Endothelial cell (in vitro differentiated cells): ENCODE data around the gene CNKSR3. TPM values are rescaled to one million over a fixed set of nuclear protein-coding genes. Genes with fewer than 3 reads are reported as not detected.

Experiments used
- DNase-seq: peaks from one replicate; pipeline ENCODE4 v3.0.0; 2021; ENCODE audit warnings: low spot score
- H3K27ac Mint-ChIP-seq: one replicate; pipeline ENCODE4 v1.8.0; 2021; ENCODE audit warnings: mixed read lengths, inconsistent platforms; ENCODE audit not compliant: unreplicated experiment
- H3K27me3 Mint-ChIP-seq: one replicate; pipeline ENCODE4 v1.8.0; 2021; ENCODE audit warnings: mild to moderate bottlenecking, moderate library complexity, mixed read lengths, inconsistent platforms; ENCODE audit not compliant: unreplicated experiment
- H3K36me3 Mint-ChIP-seq: one replicate; pipeline ENCODE4 v1.8.0; 2021; ENCODE audit warnings: mild to moderate bottlenecking, low read depth, mixed read lengths, inconsistent platforms; ENCODE audit not compliant: unreplicated experiment
- H3K4me1 Mint-ChIP-seq: one replicate; pipeline ENCODE4 v1.8.0; 2021; ENCODE audit warnings: mild to moderate bottlenecking, mixed read lengths, inconsistent platforms; ENCODE audit not compliant: unreplicated experiment
- H3K4me3 Mint-ChIP-seq: one replicate; pipeline ENCODE4 v1.8.0; 2021; ENCODE audit warnings: mild to moderate bottlenecking, mixed read lengths, inconsistent platforms; ENCODE audit not compliant: unreplicated experiment
- H3K9me3 Mint-ChIP-seq: one replicate; pipeline ENCODE4 v1.8.0; 2021; ENCODE audit warnings: mixed read lengths, inconsistent platforms; ENCODE audit not compliant: unreplicated experiment
- CTCF ChIP-seq: fragments of 200-600 bp; sonication (generic); IDR thresholded peaks from one replicate; pipeline ENCODE4 v1.5.0; 2021; ENCODE audit warnings: antibody characterized with exemption; ENCODE audit not compliant: unreplicated experiment
- total RNA-seq: library from RNA; stranded (reverse); fragmentation: NEBNext Ultra II Directional; extraction: Animal tissue kit (Norgen Biotek cat#: 25700); gene quantifications from one replicate; pipeline ENCODE4 v1.2.1, GENCODE V29; 2021; ENCODE audit not compliant: unreplicated experiment

The CNKSR3 gene
- total RNA-seq, 1 donor from 2014 or later: 9.7 TPM

DNA sequence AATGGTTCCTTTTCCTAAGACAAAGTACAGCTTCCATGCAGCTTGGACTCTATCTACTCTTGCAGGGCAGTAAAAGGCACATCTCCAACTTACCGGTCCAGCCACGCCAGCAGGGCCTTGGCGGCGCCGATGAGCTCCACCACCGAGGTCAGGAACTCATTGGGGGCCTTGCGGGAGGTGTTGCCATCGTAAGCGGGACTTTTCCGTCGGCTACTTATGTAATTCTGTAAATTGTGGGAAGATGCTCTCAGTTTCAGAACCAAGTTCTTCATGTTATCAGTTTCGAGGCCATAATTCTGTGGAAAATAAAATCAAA is 68.5 kb downstream of the CNKSR3 start:
- no peak overlapping the region for H3K4me3 Mint-ChIP-seq
- DNase-seq: no peak
- no peak for TF ChIP-seq CTCF
- no peaks in the 10 kb centered on the region for H3K4me1 Mint-ChIP-seq
- H3K27me3 Mint-ChIP-seq: peaks cover 2% of the 10 kb centered on the region
- H3K9me3 Mint-ChIP-seq: no peaks in the 10 kb centered on the region
- H3K27ac Mint-ChIP-seq: no peak overlapping the region
- H3K36me3 Mint-ChIP-seq: peaks cover 4% of the 10 kb centered on the region

DNA sequence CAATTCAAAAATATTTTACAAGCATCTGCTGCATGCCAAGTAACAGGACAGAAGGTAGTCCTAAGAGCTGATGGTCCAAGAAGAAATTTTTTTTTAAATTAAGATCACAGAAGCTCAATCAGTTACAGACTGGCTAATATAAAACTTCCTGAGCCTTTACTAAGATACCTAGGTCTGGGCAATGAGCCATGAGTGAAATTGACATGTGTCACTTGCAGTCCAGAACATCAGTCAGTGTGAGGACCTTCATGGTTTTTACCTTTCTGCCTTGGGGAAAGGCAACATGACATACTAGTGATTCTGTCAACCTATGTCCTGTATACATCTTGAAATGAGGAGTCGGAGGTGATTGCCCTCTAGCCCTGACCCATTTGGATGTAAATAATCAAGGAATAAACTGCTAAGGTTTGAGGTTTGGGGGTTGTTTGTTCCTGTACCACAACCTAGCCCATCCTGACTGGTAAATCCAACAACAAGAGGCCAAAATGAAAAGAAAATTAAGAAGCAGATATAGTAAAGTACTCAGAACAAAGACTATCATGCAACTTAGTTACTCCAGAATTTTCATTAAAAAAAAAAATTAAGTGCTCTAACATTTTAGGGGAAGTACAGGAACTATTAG is 70.0 kb downstream of the CNKSR3 start:
- H3K9me3 Mint-ChIP-seq: no peaks in the 10 kb centered on the region
- peaks cover 2% of the 10 kb centered on the region for H3K27me3 Mint-ChIP-seq
- no peak for TF ChIP-seq CTCF
- no peak overlapping the region for H3K4me3 Mint-ChIP-seq
- H3K36me3 Mint-ChIP-seq: peaks cover 4% of the 10 kb centered on the region
- no peak for DNase-seq
- H3K4me1 Mint-ChIP-seq: no peaks in the 10 kb centered on the region
- no peak overlapping the region for H3K27ac Mint-ChIP-seq

DNA sequence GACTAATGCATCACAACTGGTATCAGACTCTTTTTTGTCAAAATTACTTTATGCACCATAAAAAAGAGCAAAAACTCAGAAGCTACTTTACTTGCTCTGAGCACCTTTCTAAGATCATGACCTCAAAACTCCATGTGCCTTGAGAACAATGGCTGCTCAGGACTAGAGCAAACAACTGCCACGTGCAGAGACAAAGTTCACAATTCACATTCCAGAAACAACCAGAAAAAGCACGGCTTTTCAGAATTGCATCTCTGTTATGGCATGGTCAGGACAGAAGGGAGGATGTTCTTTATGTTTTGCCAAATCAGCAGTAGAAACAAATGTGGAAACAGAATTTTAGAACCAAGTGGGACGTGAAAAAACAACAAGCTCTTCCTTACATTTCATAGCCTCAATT is 70.5 kb downstream of the CNKSR3 start:
- peaks cover 2% of the 10 kb centered on the region for H3K27me3 Mint-ChIP-seq
- H3K4me1 Mint-ChIP-seq: no peaks in the 10 kb centered on the region
- no peak for TF ChIP-seq CTCF
- H3K4me3 Mint-ChIP-seq: no peak overlapping the region
- no peaks in the 10 kb centered on the region for H3K9me3 Mint-ChIP-seq
- peaks cover 7% of the 10 kb centered on the region for H3K36me3 Mint-ChIP-seq
- no peak overlapping the region for H3K27ac Mint-ChIP-seq
- no peak for DNase-seq

DNA sequence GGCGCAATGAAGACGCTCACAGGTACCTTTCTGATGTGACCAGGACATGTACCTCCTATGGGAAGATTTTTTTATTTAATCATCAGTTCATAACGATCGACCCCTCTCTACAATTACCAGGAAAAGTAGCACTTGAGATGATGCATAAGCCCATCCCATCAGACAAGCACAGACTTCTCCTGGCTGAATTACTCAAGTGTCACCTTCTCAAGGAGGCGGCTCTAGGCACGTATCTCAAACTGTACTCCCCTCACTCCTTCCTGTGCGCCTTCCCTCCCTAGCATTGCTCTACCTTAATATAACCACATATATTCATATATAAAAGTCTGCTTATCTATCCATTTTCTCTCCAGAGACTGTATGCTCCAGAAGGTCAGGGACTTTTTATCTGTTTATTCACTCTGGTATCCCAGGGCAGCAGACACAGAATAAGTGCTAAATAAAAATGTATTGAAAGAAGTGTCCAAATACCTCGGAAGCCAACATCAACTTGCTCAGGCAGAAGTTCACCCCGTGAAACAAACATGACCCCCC is 71.5 kb downstream of the CNKSR3 start:
- peaks cover 8% of the 10 kb centered on the region for H3K36me3 Mint-ChIP-seq
- TF ChIP-seq CTCF: no peak
- no peak for DNase-seq
- no peak overlapping the region for H3K4me3 Mint-ChIP-seq
- peaks cover 3% of the 10 kb centered on the region for H3K4me1 Mint-ChIP-seq
- H3K9me3 Mint-ChIP-seq: no peaks in the 10 kb centered on the region
- H3K27ac Mint-ChIP-seq: no peak overlapping the region
- peaks cover 2% of the 10 kb centered on the region for H3K27me3 Mint-ChIP-seq

GRCh38 chr6:154435400-154435945 is 75.0 kb downstream of the CNKSR3 start:
- H3K27ac Mint-ChIP-seq: no peak overlapping the region
- H3K36me3 Mint-ChIP-seq: peaks cover 16% of the 10 kb centered on the region
- no peak for TF ChIP-seq CTCF
- no peaks in the 10 kb centered on the region for H3K27me3 Mint-ChIP-seq
- DNase-seq: no peak
- H3K4me1 Mint-ChIP-seq: peaks cover 17% of the 10 kb centered on the region
- H3K9me3 Mint-ChIP-seq: no peaks in the 10 kb centered on the region
- H3K4me3 Mint-ChIP-seq: no peak overlapping the region
